Activated naive CD4-positive, alpha-beta T cell treated with anti-CD3 and anti-CD28 coated beads, Interleukin-2, amount 10 ng/mL, durations not matched to agents 7 days and 5 days (primary cell): ENCODE data around the gene TBCA.

Source experiments
- CTCF ChIA-PET: fragments of 350-600 bp; sonication (Branson Sonifier 250); formaldehyde crosslinking; loops from one replicate; lab custom pipeline; 2021; ENCODE audit warnings: antibody characterized with exemption; lab: Charles Lee
- DNase-seq: peaks from one replicate; pipeline ENCODE4 v3.0.0-alpha.2; 2020
- H3K27ac Mint-ChIP-seq: one replicate; pipeline ENCODE4 v1.8.0; 2021; ENCODE audit warnings: mild to moderate bottlenecking, moderate library complexity, mixed read lengths
- H3K27me3 Mint-ChIP-seq: one replicate; pipeline ENCODE4 v1.8.0; 2021; ENCODE audit warnings: mild to moderate bottlenecking, mixed read lengths
- H3K36me3 Mint-ChIP-seq: one replicate; pipeline ENCODE4 v1.8.0; 2021; ENCODE audit warnings: mixed read lengths
- H3K4me1 Mint-ChIP-seq: one replicate; pipeline ENCODE4 v1.8.0; 2021; ENCODE audit warnings: mixed read lengths
- H3K4me3 Mint-ChIP-seq: one replicate; pipeline ENCODE4 v1.8.0; 2021; ENCODE audit warnings: mild to moderate bottlenecking, moderate library complexity, mixed read lengths
- H3K9me3 Mint-ChIP-seq: one replicate; pipeline ENCODE4 v1.8.0; 2021; ENCODE audit warnings: mixed read lengths

TBCA gene

GRCh38 chr5:77778881-77779438 lies 2.8 kb upstream of the TBCA start:
- no peak for DNase-seq
- Mint-ChIP-seq H3K27ac (no peak overlapping the region), H3K4me1 (peaks cover 28% of the 10 kb centered on the region), H3K36me3 (peaks cover 6% of the 10 kb centered on the region), H3K9me3 (no peaks in the 10 kb centered on the region), H3K4me3 (no peak overlapping the region), H3K27me3 (peaks cover 9% of the 10 kb centered on the region)
- CTCF ChIA-PET: no interaction called here

- DNase-seq: no peak
- peaks cover 9% of the 10 kb centered on the region for H3K27me3 Mint-ChIP-seq
- CTCF ChIA-PET: no interaction called here
- no peak overlapping the region for H3K27ac Mint-ChIP-seq
- H3K4me3 Mint-ChIP-seq: no peak overlapping the region
- peaks cover 34% of the 10 kb centered on the region for H3K4me1 Mint-ChIP-seq
- H3K9me3 Mint-ChIP-seq: no peaks in the 10 kb centered on the region
- peaks cover 11% of the 10 kb centered on the region for H3K36me3 Mint-ChIP-seq
These were observed 2.3 kb upstream of the TBCA start for GRCh38 chr5:77778398-77778797.

GRCh38 chr5:77777911-77778310 lies 1.8 kb upstream of the TBCA start:
- Mint-ChIP-seq H3K9me3 (no peaks in the 10 kb centered on the region), H3K4me3 (no peak overlapping the region), H3K27ac (no peak overlapping the region), H3K27me3 (peaks cover 9% of the 10 kb centered on the region), H3K4me1 (peaks cover 38% of the 10 kb centered on the region), H3K36me3 (peaks cover 12% of the 10 kb centered on the region)
- CTCF ChIA-PET: no interaction called here
- DNase-seq: no peak

DNA sequence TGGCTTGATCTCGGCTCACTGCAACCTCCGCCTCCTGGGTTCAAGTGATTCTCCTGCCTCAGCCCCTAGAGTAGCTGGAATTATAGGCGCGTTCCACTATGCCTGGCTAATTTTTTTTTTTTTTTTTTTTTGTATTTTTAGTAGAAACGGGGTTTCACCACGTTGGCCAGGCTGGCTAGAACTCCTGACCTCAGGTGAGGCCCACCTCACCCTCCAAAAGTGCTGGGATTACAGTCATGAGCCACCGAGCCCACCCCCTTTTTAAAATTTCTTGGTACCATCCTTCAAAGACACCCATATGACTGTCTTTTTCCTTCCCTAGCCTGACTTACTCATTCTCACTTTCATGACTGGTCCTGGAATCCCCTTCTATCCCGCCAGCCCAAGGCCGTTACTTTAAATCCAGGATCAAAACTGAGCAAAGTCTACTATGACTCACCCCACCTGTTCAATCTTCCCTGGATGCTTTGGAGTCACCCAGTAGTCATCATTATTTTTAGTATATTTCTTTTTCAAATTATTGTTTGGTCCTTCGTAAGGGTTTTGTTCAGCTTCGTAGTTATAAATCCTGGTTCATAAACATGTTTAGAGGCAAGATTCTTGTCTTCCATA lies 1.2 kb upstream of the TBCA start:
- no peaks in the 10 kb centered on the region for H3K9me3 Mint-ChIP-seq
- DNase-seq: no peak
- CTCF ChIA-PET: interaction anchor here (0.6 kb wide), 1 partner anchor 68 kb away, joined by 3 read pairs; no protein-coding TSS in a partner anchor
- H3K4me3 Mint-ChIP-seq: peak overlapping the region; percentile 19
- H3K27me3 Mint-ChIP-seq: peaks cover 9% of the 10 kb centered on the region
- peaks cover 39% of the 10 kb centered on the region for H3K4me1 Mint-ChIP-seq
- H3K36me3 Mint-ChIP-seq: peaks cover 13% of the 10 kb centered on the region
- H3K27ac Mint-ChIP-seq: no peak overlapping the region

- peak overlapping the region; percentile 98 for H3K27ac Mint-ChIP-seq
- H3K4me3 Mint-ChIP-seq: peak overlapping the region; percentile 90
- DNase-seq: no peak
- H3K4me1 Mint-ChIP-seq: peaks cover 43% of the 10 kb centered on the region
- CTCF ChIA-PET: interaction anchor here (0.6 kb wide), 1 partner anchor 69 kb away, joined by 3 read pairs; no protein-coding TSS in a partner anchor
- H3K27me3 Mint-ChIP-seq: peaks cover 5% of the 10 kb centered on the region
- no peaks in the 10 kb centered on the region for H3K9me3 Mint-ChIP-seq
- peaks cover 16% of the 10 kb centered on the region for H3K36me3 Mint-ChIP-seq
These were observed 541 bp upstream of the TBCA start for GRCh38 chr5:77776554-77777206.

- H3K9me3 Mint-ChIP-seq: no peaks in the 10 kb centered on the region
- peaks cover 22% of the 10 kb centered on the region for H3K36me3 Mint-ChIP-seq
- CTCF ChIA-PET: no interaction called here
- H3K4me3 Mint-ChIP-seq: peak overlapping the region; percentile 90
- peak overlapping the region; percentile 98 for H3K27ac Mint-ChIP-seq
- H3K4me1 Mint-ChIP-seq: peaks cover 50% of the 10 kb centered on the region
- peaks cover under 1% of the 10 kb centered on the region for H3K27me3 Mint-ChIP-seq
- DNase-seq: no peak
These were observed 954 bp downstream of the TBCA start for GRCh38 chr5:77774981-77775789.

- CTCF ChIA-PET: no interaction called here
- Mint-ChIP-seq H3K27ac (no peak overlapping the region), H3K4me1 (peaks cover 54% of the 10 kb centered on the region)
These were observed 2.3 kb downstream of the TBCA start for GRCh38 chr5:77773734-77774280.

DNA sequence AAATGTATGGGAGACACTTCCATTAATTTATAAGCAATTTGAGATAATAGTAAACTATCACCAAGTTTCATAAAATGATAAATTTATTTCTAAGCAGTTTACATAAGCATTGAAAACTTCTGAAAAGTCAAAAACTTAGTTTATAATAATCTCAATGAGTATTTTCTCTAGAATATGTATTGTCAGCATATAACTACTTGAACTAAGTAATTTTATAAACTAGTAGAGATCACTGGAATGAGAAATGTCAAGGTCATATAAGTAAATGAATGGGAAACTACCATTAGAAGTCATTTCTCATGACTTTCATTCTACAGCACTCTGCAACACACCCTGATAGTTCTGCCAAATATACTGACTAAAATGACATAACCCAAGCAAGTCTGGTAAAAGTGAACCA lies 3.4 kb downstream of the TBCA start:
- Mint-ChIP-seq H3K4me3 (no peak overlapping the region), H3K36me3 (peaks cover 30% of the 10 kb centered on the region), H3K27me3 (no peaks in the 10 kb centered on the region), H3K4me1 (peaks cover 54% of the 10 kb centered on the region), H3K27ac (no peak overlapping the region), H3K9me3 (no peaks in the 10 kb centered on the region)
- CTCF ChIA-PET: no interaction called here
- no peak for DNase-seq

More at GRCh38 chr5:77773734-77774280, 2.3 kb downstream of the TBCA start:
- no peaks in the 10 kb centered on the region for H3K9me3 Mint-ChIP-seq
- H3K27me3 Mint-ChIP-seq: no peaks in the 10 kb centered on the region
- H3K36me3 Mint-ChIP-seq: peaks cover 26% of the 10 kb centered on the region
- no peak for DNase-seq
- H3K4me3 Mint-ChIP-seq: no peak overlapping the region

GRCh38 chr5:77771452-77771851 lies 4.7 kb downstream of the TBCA start:
- no peak overlapping the region for H3K4me3 Mint-ChIP-seq
- peaks cover 2% of the 10 kb centered on the region for H3K9me3 Mint-ChIP-seq
- CTCF ChIA-PET: no interaction called here
- H3K4me1 Mint-ChIP-seq: peaks cover 45% of the 10 kb centered on the region
- no peak overlapping the region for H3K27ac Mint-ChIP-seq
- peaks cover 39% of the 10 kb centered on the region for H3K36me3 Mint-ChIP-seq
- DNase-seq: no peak
- no peaks in the 10 kb centered on the region for H3K27me3 Mint-ChIP-seq

DNA sequence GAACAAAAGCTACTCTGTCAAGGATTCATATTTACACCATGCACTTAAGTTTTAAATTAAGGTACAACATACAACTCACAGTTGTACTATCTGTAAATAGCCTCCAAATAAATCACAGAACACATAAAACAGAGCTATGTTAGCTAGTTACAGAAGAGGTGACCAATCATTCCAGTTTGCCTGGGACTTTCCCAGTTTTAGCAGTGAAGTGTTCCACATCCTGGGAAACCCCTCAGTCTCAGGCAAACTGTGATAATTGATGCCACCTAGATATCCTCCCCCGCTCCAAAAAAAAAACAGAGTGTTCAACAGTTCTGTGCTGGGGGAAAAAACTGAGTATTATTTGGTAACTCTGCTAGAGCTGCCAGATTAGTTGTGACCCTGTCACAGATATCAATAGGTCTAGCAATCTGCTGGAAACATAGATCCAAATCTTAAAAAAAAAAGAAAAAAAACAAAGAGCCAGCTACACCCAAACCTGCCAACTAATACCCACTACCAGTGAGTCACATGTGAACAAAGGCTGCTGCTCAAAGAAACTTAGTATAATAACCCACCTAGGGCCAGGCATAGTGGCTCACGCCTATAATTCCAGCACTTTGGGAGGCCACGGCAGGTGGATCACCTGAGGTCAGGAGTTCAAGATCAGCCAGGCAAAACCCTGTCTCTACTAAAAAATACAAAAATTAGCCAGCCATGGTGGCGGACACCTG lies 5.7 kb downstream of the TBCA start:
- Mint-ChIP-seq H3K27ac (no peak overlapping the region), H3K4me1 (peaks cover 41% of the 10 kb centered on the region), H3K9me3 (peaks cover 4% of the 10 kb centered on the region), H3K4me3 (no peak overlapping the region), H3K27me3 (no peaks in the 10 kb centered on the region), H3K36me3 (peaks cover 45% of the 10 kb centered on the region)
- CTCF ChIA-PET: interaction anchor here (0.6 kb wide), 1 partner anchor 99 kb away, joined by 4 read pairs; no protein-coding TSS in a partner anchor
- no peak for DNase-seq

DNA sequence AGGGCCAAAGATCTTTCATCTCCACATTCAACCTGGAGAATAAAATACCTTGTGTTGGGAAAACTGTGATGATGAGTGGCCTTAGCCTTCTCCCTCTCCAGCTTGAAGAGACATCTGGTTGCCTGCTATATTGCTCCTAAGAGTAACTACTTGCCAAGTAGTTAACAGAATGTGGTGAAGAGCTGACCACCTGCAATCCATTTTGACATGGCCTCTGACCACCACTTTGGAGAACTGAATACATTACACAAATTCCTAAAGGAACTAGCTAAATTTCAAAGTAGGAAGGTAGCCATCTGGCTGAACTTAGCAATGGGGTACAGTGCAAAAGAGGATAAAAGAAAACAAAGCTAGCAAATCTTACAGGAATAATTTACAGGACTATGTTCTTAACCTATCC lies 7.2 kb downstream of the TBCA start:
- CTCF ChIA-PET: no interaction called here
- no peak overlapping the region for H3K27ac Mint-ChIP-seq
- no peaks in the 10 kb centered on the region for H3K27me3 Mint-ChIP-seq
- peaks cover 5% of the 10 kb centered on the region for H3K9me3 Mint-ChIP-seq
- H3K4me1 Mint-ChIP-seq: peaks cover 27% of the 10 kb centered on the region
- no peak for DNase-seq
- peaks cover 42% of the 10 kb centered on the region for H3K36me3 Mint-ChIP-seq
- no peak overlapping the region for H3K4me3 Mint-ChIP-seq

DNA sequence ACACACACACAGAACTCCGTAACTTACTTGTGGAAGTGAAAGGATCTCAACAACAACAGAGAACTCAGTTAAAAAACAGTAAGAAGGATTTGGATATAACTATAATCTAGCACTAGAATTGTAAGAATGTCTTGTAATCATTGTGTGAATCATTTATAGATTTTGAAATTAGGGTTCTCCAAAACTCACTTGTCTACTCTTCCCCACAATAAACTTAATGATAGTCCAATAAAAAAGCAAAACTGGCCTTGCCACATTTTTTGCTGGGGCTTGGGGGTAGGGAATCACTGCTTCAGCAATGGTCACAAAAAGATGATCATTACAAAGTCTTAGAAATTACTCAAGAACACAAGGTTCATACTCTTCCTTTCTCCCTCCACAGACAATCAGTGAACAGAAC lies 8.8 kb downstream of the TBCA start:
- CTCF ChIA-PET: no interaction called here
- Mint-ChIP-seq H3K4me3 (no peak overlapping the region), H3K4me1 (peaks cover 16% of the 10 kb centered on the region), H3K9me3 (peaks cover 12% of the 10 kb centered on the region), H3K27ac (no peak overlapping the region), H3K27me3 (no peaks in the 10 kb centered on the region), H3K36me3 (peaks cover 45% of the 10 kb centered on the region)
- no peak for DNase-seq

GRCh38 chr5:77761606-77762005 lies 14.5 kb downstream of the TBCA start:
- CTCF ChIA-PET: no interaction called here
- Mint-ChIP-seq H3K4me3 (no peak overlapping the region), H3K36me3 (peaks cover 43% of the 10 kb centered on the region), H3K27ac (no peak overlapping the region), H3K27me3 (no peaks in the 10 kb centered on the region), H3K9me3 (peaks cover 13% of the 10 kb centered on the region), H3K4me1 (no peaks in the 10 kb centered on the region)
- no peak for DNase-seq
